DMS53 (cell line): Measurements from ENCODE around the gene MAGIX.
"Not testable (repeated sequence)": the region's sequence is repeated elsewhere in the genome, so short reads cannot be mapped to it uniquely, and the experiment has no call there.

ENCODE experiments used
- DNase-seq: peaks from one replicate; lab custom pipeline; 2025; lab: John Stamatoyannopoulos, UW

MAGIX gene

GRCh38 chrX:49162620-49163019 is at the start of gene MAGIX:
MAGIX (plus strand) TSS chrX:49162758; CDS start chrX:49162890, 132 bp downstream.
- peak; percentile 68 for DNase-seq

GRCh38 chrX:49116076-49116475 is 46.5 kb upstream of the MAGIX start:
- DNase-seq = no peak

GRCh38 chrX:49116716-49117115 is 45.8 kb upstream of the MAGIX start:
- DNase-seq = no peak

GRCh38 chrX:49117581-49117980 is 45.0 kb upstream of the MAGIX start:
- DNase-seq = no peak

GRCh38 chrX:49120091-49120490 is 42.5 kb upstream of the MAGIX start:
- DNase-seq = no peak

GRCh38 chrX:49122499-49122898 is 40.1 kb upstream of the MAGIX start:
- DNase-seq = no peak

GRCh38 chrX:49127742-49128258 is 34.8 kb upstream of the MAGIX start:
- DNase-seq = not testable (repeated sequence)

GRCh38 chrX:49129427-49129826 is 33.1 kb upstream of the MAGIX start:
- no peak for DNase-seq

- not testable (repeated sequence) for DNase-seq
These were observed 30.3 kb upstream of the MAGIX start for GRCh38 chrX:49132275-49132674.

GRCh38 chrX:49133759-49134158 is 28.8 kb upstream of the MAGIX start:
- no peak for DNase-seq

- no peak for DNase-seq
These were observed 25.1 kb upstream of the MAGIX start for GRCh38 chrX:49137492-49137891.

GRCh38 chrX:49139713-49140112 is 22.8 kb upstream of the MAGIX start:
- peak; percentile 81 for DNase-seq

- DNase-seq = peak; percentile 18
These were observed 20.3 kb upstream of the MAGIX start for GRCh38 chrX:49142264-49142663.

- not testable (repeated sequence) for DNase-seq
These were observed 19.4 kb upstream of the MAGIX start for GRCh38 chrX:49143154-49143553.

- peak; percentile 28 for DNase-seq
These were observed 15.3 kb upstream of the MAGIX start for GRCh38 chrX:49147282-49147681.

- peak; percentile 67 for DNase-seq
These were observed 14.6 kb upstream of the MAGIX start for GRCh38 chrX:49147936-49148335.

GRCh38 chrX:49148390-49149100 is 14.0 kb upstream of the MAGIX start:
- peak; percentile 88 for DNase-seq

GRCh38 chrX:49149291-49149690 is 13.3 kb upstream of the MAGIX start:
- not testable (repeated sequence) for DNase-seq

- no peak for DNase-seq
These were observed 9.1 kb upstream of the MAGIX start for GRCh38 chrX:49153467-49153866.

GRCh38 chrX:49155243-49155899 is 7.2 kb upstream of the MAGIX start:
- peak; percentile 21 for DNase-seq

- peak; percentile 92 for DNase-seq
These were observed 6.4 kb upstream of the MAGIX start for GRCh38 chrX:49155900-49156837.

GRCh38 chrX:49157194-49157593 is 5.4 kb upstream of the MAGIX start:
- no peak for DNase-seq
